ENCODE results near the gene MAPK14.
"Not testable (repeated sequence)": the region's sequence is repeated elsewhere in the genome, so short reads cannot be mapped to it uniquely, and the experiment has no call there.

- TF ChIP-seq SUZ12 (IDR thresholded peaks at IDR 0.05); FOXA1 (IDR thresholded peaks at IDR 0.05); FOXM1 (IDR thresholded peaks at IDR 0.05; ENCODE audit: borderline replicate concordance); SP1 (IDR thresholded peaks at IDR 0.05); TARDBP (IDR thresholded peaks at IDR 0.05); BHLHE40 (IDR thresholded peaks at IDR 0.05; ENCODE audit: borderline replicate concordance); PKNOX1 (IDR thresholded peaks at IDR 0.05); ARNT (IDR thresholded peaks at IDR 0.05); ZNF384 (IDR thresholded peaks at IDR 0.05); HDGF (IDR thresholded peaks at IDR 0.05; ENCODE audit: borderline replicate concordance): not testable (repeated sequence)
These were observed 47.5 kb upstream of the MAPK14 start for GRCh38 chr6:35980126-35980525.
